NT2/D1 (cell line): ENCODE results near the gene KIF15.

Source experiments
- DNase-seq: peaks from one replicate; pipeline ENCODE4 v3.0.0-alpha.2; 2011; ENCODE audit warnings: low read depth, low spot score
- H3K27me3 ChIP-seq: 2 replicates; pipeline ENCODE4 v1.6.0; 2011; ENCODE audit warnings: mild to moderate bottlenecking; ENCODE audit not compliant: insufficient read length, insufficient read depth
- H3K36me3 ChIP-seq: 2 replicates; pipeline ENCODE4 v1.6.1; 2011; ENCODE audit warnings: mild to moderate bottlenecking, low read length, mixed read lengths; ENCODE audit not compliant: insufficient read depth, insufficient read length
- H3K4me1 ChIP-seq: 2 replicates; pipeline ENCODE4 v1.5.1; 2011; ENCODE audit not compliant: insufficient read depth, insufficient read length
- H3K4me3 ChIP-seq: 2 replicates; pipeline ENCODE4 v1.5.1; 2011; ENCODE audit warnings: low read depth; ENCODE audit not compliant: insufficient read length
- H3K9ac ChIP-seq: 2 replicates; pipeline ENCODE4 v1.6.0; 2011; ENCODE audit warnings: low read depth; ENCODE audit not compliant: insufficient read length
- H3K9me3 ChIP-seq: 2 replicates; pipeline ENCODE4 v1.5.1; 2011; ENCODE audit warnings: mild to moderate bottlenecking, low read length; ENCODE audit not compliant: insufficient read depth
- SUZ12 ChIP-seq: IDR thresholded peaks from 2 replicates; pipeline ENCODE4 v1.6.1; 2011; ENCODE audit not compliant: insufficient read length, insufficient read depth; ENCODE audit errors: extremely low read depth
- YY1 ChIP-seq: IDR thresholded peaks from 2 replicates; pipeline ENCODE4 v1.6.1; 2011; ENCODE audit not compliant: insufficient read length, insufficient read depth
- ZNF274 ChIP-seq: IDR thresholded peaks from 2 replicates; pipeline ENCODE4 v1.6.1; 2011; ENCODE audit warnings: mild to moderate bottlenecking, low read depth, low read length

The KIF15 gene

GRCh38 chr3:44831232-44831631 is 69.6 kb downstream of the KIF15 start:
- H3K4me3 ChIP-seq: no peak overlapping the region
- no peaks in the 10 kb centered on the region for H3K4me1 ChIP-seq
- no peak overlapping the region for H3K9ac ChIP-seq
- DNase-seq: no peak
- TF ChIP-seq ZNF274 (no peak), SUZ12 (no peak), YY1 (no peak)
- H3K9me3 ChIP-seq: peaks cover 4% of the 10 kb centered on the region
- H3K27me3 ChIP-seq: no peaks in the 10 kb centered on the region
- peaks cover 69% of the 10 kb centered on the region for H3K36me3 ChIP-seq

DNA sequence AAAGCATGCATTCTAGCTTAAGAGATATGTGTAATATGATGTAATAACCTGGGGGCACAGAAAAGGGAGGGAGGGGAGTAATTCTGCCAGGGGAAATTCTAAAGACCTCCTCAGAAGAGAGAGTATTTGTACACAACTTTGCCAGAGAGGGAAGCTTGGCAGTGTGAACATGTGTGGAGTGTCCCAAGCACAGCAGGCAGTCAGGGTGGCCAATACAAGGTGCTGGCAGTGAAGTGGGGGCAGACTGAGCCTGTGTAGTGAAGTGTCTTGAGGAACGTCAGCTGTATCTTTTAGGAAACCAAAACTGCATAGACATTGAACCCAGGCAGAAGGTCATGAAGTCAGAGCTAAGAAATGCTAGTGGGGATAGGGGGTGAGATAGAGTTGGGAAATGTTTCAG is 70.4 kb downstream of the KIF15 start:
- TF ChIP-seq ZNF274 (no peak), YY1 (no peak), SUZ12 (no peak)
- peaks cover 12% of the 10 kb centered on the region for H3K9me3 ChIP-seq
- H3K4me1 ChIP-seq: no peaks in the 10 kb centered on the region
- no peak overlapping the region for H3K9ac ChIP-seq
- no peak overlapping the region for H3K4me3 ChIP-seq
- DNase-seq: no peak
- no peaks in the 10 kb centered on the region for H3K27me3 ChIP-seq
- H3K36me3 ChIP-seq: peaks cover 68% of the 10 kb centered on the region

- Histone ChIP-seq H3K9me3 (peaks cover 16% of the 10 kb centered on the region), H3K4me3 (no peak overlapping the region), H3K4me1 (no peaks in the 10 kb centered on the region), H3K9ac (no peak overlapping the region), H3K27me3 (no peaks in the 10 kb centered on the region), H3K36me3 (peaks cover 68% of the 10 kb centered on the region)
- DNase-seq: no peak
- TF ChIP-seq SUZ12 (no peak), YY1 (no peak)
Observed at GRCh38 chr3:44832965-44833364, 71.4 kb downstream of the KIF15 start.

DNA sequence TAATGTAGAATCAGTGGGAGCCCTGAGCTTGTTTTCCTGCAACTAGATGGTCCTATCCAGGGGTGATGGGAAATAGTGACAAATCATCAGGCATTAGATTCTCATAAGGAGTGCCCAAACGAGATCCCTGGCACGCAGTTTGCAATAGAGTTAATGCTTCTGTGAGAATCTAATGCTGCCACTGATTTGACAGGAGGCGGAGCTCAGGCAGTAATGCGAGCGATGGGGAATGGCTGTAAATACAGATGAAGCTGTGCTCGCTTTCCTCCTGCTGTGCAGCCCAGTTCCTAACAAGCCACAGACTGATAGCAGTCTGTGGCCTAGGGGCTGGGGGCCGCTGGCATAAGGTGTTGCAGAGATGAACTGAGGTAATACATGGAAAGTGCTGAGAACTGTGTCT is 71.8 kb downstream of the KIF15 start:
- H3K27me3 ChIP-seq: no peaks in the 10 kb centered on the region
- no peak overlapping the region for H3K9ac ChIP-seq
- no peak overlapping the region for H3K4me3 ChIP-seq
- peaks cover 16% of the 10 kb centered on the region for H3K9me3 ChIP-seq
- H3K4me1 ChIP-seq: no peaks in the 10 kb centered on the region
- DNase-seq: no peak
- TF ChIP-seq YY1: no peak
- TF ChIP-seq SUZ12: no peak
- TF ChIP-seq ZNF274: no peak
- H3K36me3 ChIP-seq: peaks cover 68% of the 10 kb centered on the region

- H3K9ac ChIP-seq: no peak overlapping the region
- H3K27me3 ChIP-seq: no peaks in the 10 kb centered on the region
- peaks cover 70% of the 10 kb centered on the region for H3K36me3 ChIP-seq
- H3K9me3 ChIP-seq: peaks cover 16% of the 10 kb centered on the region
- DNase-seq: no peak
- H3K4me3 ChIP-seq: no peak overlapping the region
- no peaks in the 10 kb centered on the region for H3K4me1 ChIP-seq
- TF ChIP-seq SUZ12 (no peak), ZNF274 (no peak), YY1 (no peak)
Observed at GRCh38 chr3:44835684-44836083, 74.1 kb downstream of the KIF15 start.

DNA sequence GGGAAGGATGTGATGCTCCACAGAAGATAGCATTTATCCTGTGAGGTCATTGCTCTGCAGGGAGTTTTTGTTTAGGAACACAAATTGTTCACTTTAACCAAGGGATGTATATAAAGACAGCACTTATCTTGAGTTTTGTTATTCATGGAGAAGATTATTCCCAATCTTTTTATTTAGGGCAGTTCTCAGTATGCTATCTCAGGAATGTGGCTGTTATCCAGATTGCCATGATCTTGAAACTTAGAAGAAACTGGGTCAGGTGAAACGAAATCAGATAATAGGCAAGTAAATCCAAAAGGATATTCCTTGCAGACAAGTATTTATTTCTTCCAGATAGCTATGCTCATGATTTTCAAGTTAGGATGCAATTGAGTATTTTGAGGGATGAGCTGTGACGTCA is 80.8 kb downstream of the KIF15 start:
- Histone ChIP-seq H3K36me3 (peaks cover 80% of the 10 kb centered on the region), H3K4me3 (no peak overlapping the region), H3K27me3 (no peaks in the 10 kb centered on the region), H3K9me3 (0 out of 2 replicates have a peak, but pooled peaks cover under 1% of the 10 kb centered on the region), H3K9ac (no peak overlapping the region), H3K4me1 (no peaks in the 10 kb centered on the region)
- TF ChIP-seq SUZ12 (no peak), YY1 (no peak), ZNF274 (no peak)
- DNase-seq: no peak

DNA sequence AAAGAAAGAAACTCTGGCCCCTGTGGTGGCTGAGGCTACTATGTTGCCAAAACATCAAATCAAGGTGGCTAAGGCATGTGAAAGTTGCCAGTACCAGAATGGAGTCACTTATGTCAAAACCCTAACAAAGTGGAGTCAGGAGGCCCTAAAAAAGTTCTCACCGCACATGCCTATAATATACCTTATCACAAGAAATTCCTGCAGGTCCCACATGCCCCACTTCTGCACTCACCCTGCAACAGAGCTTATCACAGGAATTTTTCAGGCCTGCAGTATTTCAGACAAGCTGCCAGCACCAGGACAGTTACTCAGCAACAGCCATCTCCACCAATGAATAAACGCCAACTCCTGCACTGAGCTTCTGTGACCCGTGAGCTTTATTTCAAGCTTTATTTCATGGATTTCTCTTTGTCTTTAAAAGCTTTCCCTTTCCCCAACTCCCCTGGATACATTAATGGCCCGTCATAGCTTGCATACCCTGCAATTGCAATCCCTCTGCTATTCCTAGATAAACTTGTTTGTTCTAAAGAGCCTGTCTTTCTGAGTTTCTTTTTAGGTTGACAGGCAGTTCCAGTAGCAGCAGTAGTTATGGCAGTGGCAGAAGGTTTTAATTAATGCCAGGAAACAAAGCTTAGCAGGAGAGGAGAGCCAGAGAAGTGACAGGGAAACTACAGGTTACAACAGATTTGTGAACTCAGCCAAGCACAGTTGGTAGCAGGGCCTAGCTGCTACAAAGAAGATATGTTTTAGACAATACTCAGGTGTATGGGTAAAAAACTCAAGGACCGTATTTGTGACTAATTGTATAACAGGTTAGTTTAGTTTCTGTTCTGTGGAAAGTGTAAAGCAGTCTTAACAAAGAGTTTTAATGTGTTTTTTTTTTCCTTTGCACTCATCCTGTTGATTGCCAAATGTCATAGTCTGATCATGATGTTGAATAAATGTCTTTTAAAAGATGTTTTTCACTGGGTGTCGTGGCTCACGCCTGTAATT is 84.2 kb downstream of the KIF15 start:
- no peak for DNase-seq
- no peak overlapping the region for H3K4me3 ChIP-seq
- H3K4me1 ChIP-seq: no peaks in the 10 kb centered on the region
- no peaks in the 10 kb centered on the region for H3K27me3 ChIP-seq
- H3K9ac ChIP-seq: no peak overlapping the region
- TF ChIP-seq YY1 (no peak), ZNF274 (no peak), SUZ12 (no peak)
- peaks cover 78% of the 10 kb centered on the region for H3K36me3 ChIP-seq
- H3K9me3 ChIP-seq: no peaks in the 10 kb centered on the region
